Suprapubic skin (tissue), 3 donors: ENCODE measurements around the gene GIT1.

Experiments
- CTCF ChIP-seq, 2 donors: fragments of 200-600 bp in 1 of 2; fragments of 450-650 bp in 1 of 2; sonication (generic) in 1 of 2; IDR thresholded peaks; one replicate each; pipeline ENCODE4 v1.5.1; 2016 to 2019; ENCODE audit warnings: antibody characterized with exemption in 2 of 2, mild to moderate bottlenecking in 1 of 2, moderate library complexity in 1 of 2
- POLR2AphosphoS5 ChIP-seq, 3 donors: sonication (generic); formaldehyde crosslinking; IDR thresholded peaks; one replicate each; pipeline ENCODE4 v1.6.1; 2017; ENCODE audit warnings: antibody characterized with exemption in 3 of 3

- TF ChIP-seq CTCF (IDR thresholded peaks at IDR 0.05) (no peak), POLR2AphosphoS5 (IDR thresholded peaks at IDR 0.05) (no peak)
Observed at GRCh38 chr17:29549177-29549923, 40.1 kb downstream of the GIT1 start.
